ENCODE results near the gene ARHGAP8. TPM values are rescaled to one million over a fixed set of nuclear protein-coding genes. Genes with fewer than 3 reads are reported as not detected.

Gene ARHGAP8
- total RNA-seq, 1 donor from 2014 or later, result 0.96 TPM

DNA sequence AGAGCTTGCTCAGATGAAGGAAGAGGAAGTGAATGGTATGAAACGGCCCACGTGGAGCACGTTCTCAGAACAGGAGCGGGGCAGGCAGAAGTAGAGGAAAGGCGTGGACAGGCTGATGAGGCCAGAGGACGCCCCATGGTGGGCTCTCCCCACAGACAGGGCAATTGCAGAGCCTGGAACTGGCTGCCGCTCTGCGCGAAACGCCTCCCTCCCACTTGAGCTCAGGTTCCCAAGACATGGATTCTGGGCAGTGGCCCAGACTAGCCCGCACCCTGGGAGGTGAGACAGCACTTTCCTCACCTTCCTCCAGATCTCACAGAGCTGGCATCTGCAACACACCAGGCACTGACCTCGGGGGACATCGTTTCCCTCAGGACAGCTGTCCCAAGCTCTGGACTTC lies 139.9 kb downstream of the ARHGAP8 start:
- no peak overlapping the region for H3K27ac Mint-ChIP-seq (ENCODE audit: unreplicated experiment)
- H3K27me3 Mint-ChIP-seq (ENCODE audit: low read depth), result no peaks in the 10 kb centered on the region
- H3K36me3 Mint-ChIP-seq (ENCODE audit: low read depth), result peaks cover 7% of the 10 kb centered on the region
- peaks cover 7% of the 10 kb centered on the region for H3K4me1 Mint-ChIP-seq
- no peak overlapping the region for H3K4me3 Mint-ChIP-seq
- H3K9me3 Mint-ChIP-seq, result no peaks in the 10 kb centered on the region
- TF ChIP-seq, protein P1, sequence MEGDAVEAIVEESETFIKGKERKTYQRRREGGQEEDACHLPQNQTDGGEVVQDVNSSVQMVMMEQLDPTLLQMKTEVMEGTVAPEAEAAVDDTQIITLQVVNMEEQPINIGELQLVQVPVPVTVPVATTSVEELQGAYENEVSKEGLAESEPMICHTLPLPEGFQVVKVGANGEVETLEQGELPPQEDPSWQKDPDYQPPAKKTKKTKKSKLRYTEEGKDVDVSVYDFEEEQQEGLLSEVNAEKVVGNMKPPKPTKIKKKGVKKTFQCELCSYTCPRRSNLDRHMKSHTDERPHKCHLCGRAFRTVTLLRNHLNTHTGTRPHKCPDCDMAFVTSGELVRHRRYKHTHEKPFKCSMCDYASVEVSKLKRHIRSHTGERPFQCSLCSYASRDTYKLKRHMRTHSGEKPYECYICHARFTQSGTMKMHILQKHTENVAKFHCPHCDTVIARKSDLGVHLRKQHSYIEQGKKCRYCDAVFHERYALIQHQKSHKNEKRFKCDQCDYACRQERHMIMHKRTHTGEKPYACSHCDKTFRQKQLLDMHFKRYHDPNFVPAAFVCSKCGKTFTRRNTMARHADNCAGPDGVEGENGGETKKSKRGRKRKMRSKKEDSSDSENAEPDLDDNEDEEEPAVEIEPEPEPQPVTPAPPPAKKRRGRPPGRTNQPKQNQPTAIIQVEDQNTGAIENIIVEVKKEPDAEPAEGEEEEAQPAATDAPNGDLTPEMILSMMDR (conservative IDR thresholded peaks at IDR 0.05), result no peak
- no peak for DNase-seq (ENCODE audit: low read depth, low spot score)

DNA sequence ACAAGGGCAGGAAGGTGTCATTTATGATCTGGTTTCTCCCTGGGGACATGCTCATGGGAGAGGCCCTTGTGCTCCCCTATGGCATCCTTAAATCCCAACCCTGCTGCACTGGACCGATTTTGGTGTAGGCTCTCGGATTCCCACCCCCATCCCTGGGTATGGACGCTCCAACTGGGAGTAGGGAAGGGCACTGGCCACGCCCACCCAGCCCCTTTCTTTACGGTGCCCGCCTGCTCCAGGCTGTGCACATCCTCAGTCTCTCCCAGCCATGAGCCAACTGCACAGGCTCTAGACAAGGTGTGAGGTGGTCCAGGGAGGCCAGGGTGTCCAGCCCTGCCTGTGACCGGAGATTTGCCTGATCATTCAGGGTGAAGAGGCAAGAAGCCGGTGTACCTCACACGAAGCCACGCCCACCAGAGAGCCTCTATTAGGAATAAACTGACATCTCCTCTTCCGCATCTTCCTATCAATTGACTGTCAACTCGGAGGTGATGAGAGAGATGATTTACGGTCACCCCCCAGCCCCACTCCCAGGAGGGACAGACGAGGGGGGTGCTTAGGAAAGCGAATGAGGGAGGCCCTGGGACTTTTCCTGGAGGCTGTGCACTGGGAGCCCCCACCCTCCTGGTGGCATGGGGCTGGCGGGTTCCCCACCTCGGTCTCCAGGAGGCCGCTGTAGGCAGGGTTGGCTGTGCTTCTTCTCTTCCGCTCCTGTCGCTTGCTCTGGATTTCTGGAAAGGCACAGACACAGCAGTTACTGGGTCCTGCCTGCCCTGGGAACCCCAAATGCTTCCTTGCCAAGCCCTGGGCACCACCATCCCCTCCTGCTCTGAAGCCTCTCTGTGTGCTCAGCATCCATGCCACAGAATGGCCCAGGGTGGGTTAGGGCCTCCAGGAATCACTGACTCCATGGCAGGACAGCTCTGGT lies 140.7 kb downstream of the ARHGAP8 start:
- no peaks in the 10 kb centered on the region for H3K27me3 Mint-ChIP-seq (ENCODE audit: low read depth)

DNA sequence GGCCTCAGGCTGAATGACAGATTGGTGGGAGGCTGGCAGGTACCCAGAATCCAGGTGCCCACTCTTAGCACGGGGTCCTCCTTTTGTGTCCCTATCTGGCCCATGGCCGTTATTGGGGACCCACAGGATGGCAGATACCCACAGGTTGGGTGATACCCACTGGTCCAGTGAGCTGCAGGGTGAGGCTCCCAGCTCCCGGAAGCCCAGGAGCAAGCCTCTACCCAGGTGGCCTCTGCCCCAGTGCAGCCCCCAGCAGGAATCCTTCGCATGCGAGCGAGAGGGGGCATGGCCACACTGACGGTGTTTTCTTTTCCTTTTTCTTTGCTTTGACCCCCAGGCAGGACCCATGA lies 141.3 kb downstream of the ARHGAP8 start:
- no peak for DNase-seq (ENCODE audit: low read depth, low spot score)
- peaks cover 7% of the 10 kb centered on the region for H3K4me1 Mint-ChIP-seq
- no peaks in the 10 kb centered on the region for H3K27me3 Mint-ChIP-seq (ENCODE audit: low read depth)
- no peaks in the 10 kb centered on the region for H3K9me3 Mint-ChIP-seq
- peaks cover 12% of the 10 kb centered on the region for H3K36me3 Mint-ChIP-seq (ENCODE audit: low read depth)
- H3K27ac Mint-ChIP-seq (ENCODE audit: unreplicated experiment), result no peak overlapping the region
- TF ChIP-seq, protein P1 (conservative IDR thresholded peaks at IDR 0.05), result no peak
- no peak overlapping the region for H3K4me3 Mint-ChIP-seq

More for the DNA sequence above, 140.7 kb downstream of the ARHGAP8 start:
- Mint-ChIP-seq H3K9me3 (no peaks in the 10 kb centered on the region), H3K4me1 (peaks cover 7% of the 10 kb centered on the region), H3K4me3 (no peak overlapping the region), H3K36me3 (ENCODE audit: low read depth) (peaks cover 9% of the 10 kb centered on the region), H3K27ac (ENCODE audit: unreplicated experiment) (no peak overlapping the region)
- no peak for DNase-seq (ENCODE audit: low read depth, low spot score)
- TF ChIP-seq, protein P1 (conservative IDR thresholded peaks at IDR 0.05), result no peak

DNA sequence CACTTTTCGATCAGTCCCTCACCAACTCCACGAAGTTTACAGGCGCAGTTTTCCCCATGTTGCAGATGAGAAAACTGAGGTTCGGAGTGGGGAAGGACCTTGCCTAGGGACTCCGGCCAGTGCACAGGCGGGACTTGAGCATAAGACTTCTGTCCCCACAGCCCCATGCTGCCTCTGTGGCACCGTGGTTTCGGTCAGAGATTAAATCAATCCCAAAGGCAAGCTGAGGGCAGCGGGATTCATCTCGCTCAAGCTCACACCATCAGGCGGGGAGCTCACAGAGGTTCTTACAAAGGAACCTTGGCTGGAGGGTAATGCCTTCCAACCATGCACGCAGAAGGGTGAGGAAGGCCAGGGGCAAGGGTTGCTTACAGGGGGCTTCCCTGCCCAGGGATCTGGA lies 141.9 kb downstream of the ARHGAP8 start:
- DNase-seq (ENCODE audit: low read depth, low spot score), result no peak
- Mint-ChIP-seq H3K4me3 (no peak overlapping the region), H3K27ac (ENCODE audit: unreplicated experiment) (no peak overlapping the region), H3K27me3 (ENCODE audit: low read depth) (no peaks in the 10 kb centered on the region), H3K36me3 (ENCODE audit: low read depth) (peaks cover 13% of the 10 kb centered on the region), H3K9me3 (no peaks in the 10 kb centered on the region), H3K4me1 (peaks cover 7% of the 10 kb centered on the region)
- TF ChIP-seq, protein P1 (conservative IDR thresholded peaks at IDR 0.05), result no peak

DNA sequence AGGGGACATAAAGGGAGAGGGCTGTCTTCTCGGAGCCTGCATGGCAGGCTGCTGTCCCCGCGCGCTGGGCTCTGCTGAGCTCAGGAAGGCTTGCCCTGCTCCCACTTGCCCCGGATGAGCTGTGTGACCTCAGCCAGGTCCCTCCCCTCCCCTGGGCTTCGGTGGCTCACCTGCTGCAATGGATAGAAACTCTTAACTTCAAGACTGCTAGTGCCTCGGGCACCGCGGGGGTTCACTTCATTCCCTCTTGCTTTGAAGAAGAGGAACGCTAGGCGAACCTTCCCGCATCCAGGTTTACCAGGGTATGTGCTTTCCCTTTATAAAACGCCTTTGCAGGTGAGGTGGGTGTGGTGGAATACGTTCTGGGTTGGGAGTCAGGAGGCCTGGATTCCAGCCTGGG lies 142.4 kb downstream of the ARHGAP8 start:
- peaks cover 7% of the 10 kb centered on the region for H3K4me1 Mint-ChIP-seq
- H3K9me3 Mint-ChIP-seq, result no peaks in the 10 kb centered on the region
- TF ChIP-seq, protein P1 (conservative IDR thresholded peaks at IDR 0.05), result no peak
- peaks cover 13% of the 10 kb centered on the region for H3K36me3 Mint-ChIP-seq (ENCODE audit: low read depth)
- no peak overlapping the region for H3K4me3 Mint-ChIP-seq
- no peak overlapping the region for H3K27ac Mint-ChIP-seq (ENCODE audit: unreplicated experiment)
- H3K27me3 Mint-ChIP-seq (ENCODE audit: low read depth), result no peaks in the 10 kb centered on the region
- DNase-seq (ENCODE audit: low read depth, low spot score), result no peak

Data from neural crest cell (in vitro differentiated cells).